ENCODE results near the gene ADCY6. TPM values are rescaled to one million over a fixed set of nuclear protein-coding genes. Genes with fewer than 3 reads are reported as not detected.

ADCY6 gene
- total RNA-seq (34.7 and 53.2 TPM in 2 replicates), polyA plus RNA-seq (14.4 and 27.4 TPM in 2 replicates), polyA minus RNA-seq (ENCODE audit: low replicate concordance) (87.5 and 88.6 TPM in 2 replicates)
- 14.0 and 27.1 TPM in 2 replicates for polyA plus RNA-seq (2012)

GRCh38 chr12:48788854-48789775, at the start of gene ADCY6:
Gene ADCY6 (minus strand): TSS chr12:48789089. CDS start chr12:48783434, 5,655 bp downstream.
- H3K9me3 ChIP-seq (ENCODE audit: control insufficient read depth, insufficient read depth, low read depth, low read length) = no peaks in the 10 kb centered on the region
- peak within 1 kb of the TSS; percentile 62 for H2AFZ ChIP-seq (ENCODE audit: low read length)
- H3K36me3 ChIP-seq (ENCODE audit: control insufficient read depth, insufficient read depth, low read length) = no peaks in the 10 kb centered on the region
- peak within 1 kb of the TSS; percentile 91 for H3K4me2 ChIP-seq (ENCODE audit: extremely low read depth, insufficient read depth, low read length)
- no peaks in the 10 kb centered on the region for H3K27me3 ChIP-seq (ENCODE audit: control insufficient read depth, insufficient read depth, low read length)
- peaks cover 24% of the 10 kb centered on the region for H3K79me2 ChIP-seq (ENCODE audit: control insufficient read depth, insufficient read depth, low read length)
- H3K4me1 ChIP-seq (ENCODE audit: control insufficient read depth, extremely low read depth, insufficient read depth, low read length) = peaks cover 6% of the 10 kb centered on the region
- H3K4me3 ChIP-seq (replicated peaks in 1 of 4; ENCODE audit: control extremely low read depth in 1 of 4, insufficient read depth in 1 of 4, low read depth in 3 of 4, low read length in 4 of 4) = peak within 1 kb of the TSS; percentile 78 to 89 (median 84)
- peak within 1 kb of the TSS; percentile 72 for H3K9ac ChIP-seq (ENCODE audit: insufficient read depth, low read length)
- H4K20me1 ChIP-seq (ENCODE audit: control insufficient read depth, extremely low read depth, insufficient read depth, low read length) = no peaks in the 10 kb centered on the region
- peak within 1 kb of the TSS; percentile 38 for H3K27ac ChIP-seq (ENCODE audit: insufficient read depth, low read length)
- TF ChIP-seq CTCF (conservative IDR thresholded peaks at IDR 0.05 in 1 of 2, IDR thresholded peaks at IDR 0.05 in 1 of 2; ENCODE audit: low read depth in 1 of 2, low read length in 2 of 2) (no peak), EZH2 (IDR thresholded peaks at IDR 0.05; ENCODE audit: low read length, missing control alignments) (no peak)
- peak; percentile 77 for DNase-seq (ENCODE audit: low read depth in 2 of 2)

GRCh38 chr12:48838048-48838447, 49.2 kb upstream of the ADCY6 start:
- Histone ChIP-seq H3K9me3 (ENCODE audit: control insufficient read depth, insufficient read depth, low read depth, low read length) (no peaks in the 10 kb centered on the region), H3K27me3 (ENCODE audit: control insufficient read depth, insufficient read depth, low read length) (no peaks in the 10 kb centered on the region), H3K4me1 (ENCODE audit: control insufficient read depth, extremely low read depth, insufficient read depth, low read length) (no peaks in the 10 kb centered on the region), H3K4me3 (replicated peaks in 1 of 4; ENCODE audit: control extremely low read depth in 1 of 4, insufficient read depth in 1 of 4, low read depth in 3 of 4, low read length in 4 of 4) (no peak overlapping the region), H3K4me2 (ENCODE audit: extremely low read depth, insufficient read depth, low read length) (no peak overlapping the region), H3K36me3 (ENCODE audit: control insufficient read depth, insufficient read depth, low read length) (peaks cover 19% of the 10 kb centered on the region), H2AFZ (ENCODE audit: low read length) (no peak overlapping the region), H3K79me2 (ENCODE audit: control insufficient read depth, insufficient read depth, low read length) (no peaks in the 10 kb centered on the region), H4K20me1 (ENCODE audit: control insufficient read depth, extremely low read depth, insufficient read depth, low read length) (no peaks in the 10 kb centered on the region), H3K27ac (ENCODE audit: insufficient read depth, low read length) (no peak overlapping the region), H3K9ac (ENCODE audit: insufficient read depth, low read length) (no peak overlapping the region)
- no peak for DNase-seq (ENCODE audit: low read depth in 2 of 2)
- TF ChIP-seq EZH2 (IDR thresholded peaks at IDR 0.05; ENCODE audit: low read length, missing control alignments) (no peak), CTCF (conservative IDR thresholded peaks at IDR 0.05 in 1 of 2, IDR thresholded peaks at IDR 0.05 in 1 of 2; ENCODE audit: low read depth in 1 of 2, low read length in 2 of 2) (no peak)

- H3K4me3 ChIP-seq (replicated peaks in 1 of 4; ENCODE audit: control extremely low read depth in 1 of 4, insufficient read depth in 1 of 4, low read depth in 3 of 4, low read length in 4 of 4) = no peak overlapping the region
- H3K36me3 ChIP-seq (ENCODE audit: control insufficient read depth, insufficient read depth, low read length) = peaks cover 23% of the 10 kb centered on the region
- no peaks in the 10 kb centered on the region for H3K4me1 ChIP-seq (ENCODE audit: control insufficient read depth, extremely low read depth, insufficient read depth, low read length)
- no peak for DNase-seq (ENCODE audit: low read depth in 2 of 2)
- no peaks in the 10 kb centered on the region for H3K79me2 ChIP-seq (ENCODE audit: control insufficient read depth, insufficient read depth, low read length)
- H3K27me3 ChIP-seq (ENCODE audit: control insufficient read depth, insufficient read depth, low read length) = no peaks in the 10 kb centered on the region
- TF ChIP-seq CTCF (conservative IDR thresholded peaks at IDR 0.05 in 1 of 2, IDR thresholded peaks at IDR 0.05 in 1 of 2; ENCODE audit: low read depth in 1 of 2, low read length in 2 of 2) = no peak
- no peak for TF ChIP-seq EZH2 (IDR thresholded peaks at IDR 0.05; ENCODE audit: low read length, missing control alignments)
- H3K9ac ChIP-seq (ENCODE audit: insufficient read depth, low read length) = no peak overlapping the region
- H2AFZ ChIP-seq (ENCODE audit: low read length) = no peak overlapping the region
- H3K27ac ChIP-seq (ENCODE audit: insufficient read depth, low read length) = no peak overlapping the region
- no peaks in the 10 kb centered on the region for H4K20me1 ChIP-seq (ENCODE audit: control insufficient read depth, extremely low read depth, insufficient read depth, low read length)
- H3K9me3 ChIP-seq (ENCODE audit: control insufficient read depth, insufficient read depth, low read depth, low read length) = no peaks in the 10 kb centered on the region
- no peak overlapping the region for H3K4me2 ChIP-seq (ENCODE audit: extremely low read depth, insufficient read depth, low read length)
Observed at GRCh38 chr12:48832321-48833060, 43.6 kb upstream of the ADCY6 start.
